Psoas muscle (tissue), 8 donors: ENCODE measurements around the gene ZIC2. TPM values are rescaled to one million over a fixed set of nuclear protein-coding genes. Genes with fewer than 3 reads are reported as not detected.

Experiments used
- ATAC-seq, 4 donors: fragments of 200-7000 bp; cut with Tn5 transposase; one replicate each; pipeline ENCODE4 v1.9.1; 2020; ENCODE audit warnings: moderate library complexity in 3 of 4, mild to moderate bottlenecking in 2 of 4
- DNase-seq, 2 donors: peaks; one replicate each; pipeline ENCODE4 v3.0.0-alpha.2; 2020
- H3K27ac ChIP-seq: fragments of 200-600 bp; one replicate; pipeline ENCODE4 v1.8.0; 2022
- H3K27me3 ChIP-seq, 3 donors: fragments of 200-600 bp in 1 of 3; one replicate each; pipeline versions ENCODE4 v1.6.1 to v1.8.0; 2013 to 2022; ENCODE audit warnings: low read length in 2 of 3, mild to moderate bottlenecking in 2 of 3, moderate library complexity in 1 of 3; ENCODE audit not compliant: insufficient read depth in 3 of 3
- H3K36me3 ChIP-seq, 2 donors: fragments of 200-600 bp in 1 of 2; one replicate each; pipeline versions ENCODE4 v1.6.1 to v1.8.0; 2013 to 2022; ENCODE audit warnings: low read depth in 1 of 2, mild to moderate bottlenecking in 1 of 2, moderate library complexity in 1 of 2; ENCODE audit not compliant: insufficient read depth in 1 of 2
- H3K4me1 ChIP-seq: fragments of 200-600 bp; one replicate; pipeline ENCODE4 v1.8.0; 2022
- H3K4me3 ChIP-seq: fragments of 200-600 bp; one replicate; pipeline ENCODE4 v1.8.0; 2022; ENCODE audit warnings: mild to moderate bottlenecking
- H3K9me3 ChIP-seq: fragments of 200-600 bp; one replicate; pipeline ENCODE4 v1.8.0; 2022
- CTCF ChIP-seq: fragments of 200-600 bp; IDR thresholded peaks from one replicate; pipeline ENCODE4 v1.8.0; 2022; ENCODE audit warnings: antibody characterized with exemption
- WGBS, 3 donors: extraction: QIAGEN DNeasy Blood & Tissue Kit; methylation state at CpG; one replicate each; pipeline versions ENCODE4 v1.1.6 to v1.1.7; 2013; 5-methylcytosine and 5-hydroxymethylcytosine counted together
- intact Hi-C, 2 donors: fragments of 100-400 bp; cut with DNase I; formaldehyde crosslinking; loops; one replicate each; pipeline versions ENCODE4 v1.11.0 to v1.14.2; 2022
- polyA plus RNA-seq, 3 donors: library from polyadenylated mRNA; stranded (reverse); fragments of 200-250 nt; gene quantifications; one replicate each; pipeline ENCODE4 v1.2.3, GENCODE V29; 2013
- total RNA-seq, 4 donors: library from RNA; stranded (reverse); fragmentation: NEBNext Ultra II Directional in 2 of 4; extraction: Animal tissue kit (Norgen Biotek cat#: 25700) in 2 of 4; gene quantifications; one replicate each; pipeline versions ENCODE4 v1.2.1 to v1.2.4, GENCODE V29; 2021 to 2023
- donor health status: healthy with polysubstance abuse.
- donor health status: DM: no; HTN: no; CAD: no; lungs with moderate emphysema.
- donor health status: Bipolar disorder and iron deficiency.
- donor health status: healthy.
- donor health status: DM: yes; HTN: yes; CAD: no.
- donor health status: DM: no; HTN: no; CAD: no.
- donor health status: DM: no; HTN: no; CAD: no.
- donor health status: DM: yes; HTN: yes; CAD: no.

ZIC2 gene
- total and polyA plus RNA-seq, 7 donors, result 0.01 to 0.06 TPM; not detected in 5

GRCh38 chr13:99995104-99995588 lies 13.6 kb downstream of the ZIC2 start:
- DNase-seq (no peak), ATAC-seq (no peak)
- TF ChIP-seq CTCF, result no peak
- H3K36me3 ChIP-seq, result no peaks in the 10 kb centered on the region
- no peak overlapping the region for H3K4me3 ChIP-seq
- intact Hi-C loops, result loop anchor here in 1 of 2 donors (5.0 kb wide), 1 partner anchor 38 kb away; no protein-coding TSS in a partner anchor
- H3K9me3 ChIP-seq, result no peaks in the 10 kb centered on the region
- peaks cover 12 to 98% (median 42%) of the 10 kb centered on the region in 3 donors for H3K27me3 ChIP-seq
- no peaks in the 10 kb centered on the region for H3K4me1 ChIP-seq
- H3K27ac ChIP-seq, result no peak overlapping the region
- WGBS, 3 donors, result 18 to 22% (median 19%) methylated on average over 3 of the region's 3 CpGs

- Histone ChIP-seq H3K4me1 (no peaks in the 10 kb centered on the region), H3K27me3 (peaks cover 12 to 98% (median 35%) of the 10 kb centered on the region in 3 donors), H3K27ac (no peak overlapping the region), H3K9me3 (no peaks in the 10 kb centered on the region), H3K4me3 (no peak overlapping the region), H3K36me3 (no peaks in the 10 kb centered on the region)
- intact Hi-C loops, result loop anchor here in 1 of 2 donors (5.0 kb wide), 1 partner anchor 38 kb away; no protein-coding TSS in a partner anchor
- 10 to 14% (median 12%) methylated on average over 21 of the region's 21 CpGs for WGBS, 3 donors
- DNase-seq (no peak), ATAC-seq (no peak)
- no peak for TF ChIP-seq CTCF
Observed at GRCh38 chr13:99995589-99996380, 14.2 kb downstream of the ZIC2 start.

- intact Hi-C loops, result loop anchor here in 1 of 2 donors (5.0 kb wide), 1 partner anchor 39 kb away; no protein-coding TSS in a partner anchor
- Histone ChIP-seq H3K4me3 (no peak overlapping the region), H3K27ac (no peak overlapping the region), H3K36me3 (no peaks in the 10 kb centered on the region), H3K9me3 (no peaks in the 10 kb centered on the region), H3K4me1 (no peaks in the 10 kb centered on the region), H3K27me3 (peaks cover 12 to 98% (median 28%) of the 10 kb centered on the region in 3 donors)
- no peak for ATAC-seq
- no peak for DNase-seq
- no peak for TF ChIP-seq CTCF
- 20 to 28% (median 26%) methylated on average over 8 of the region's 8 CpGs for WGBS, 3 donors
Observed at GRCh38 chr13:99996381-99996973, 14.9 kb downstream of the ZIC2 start.

- DNase-seq (no peak), ATAC-seq (no peak)
- Histone ChIP-seq H3K9me3 (no peaks in the 10 kb centered on the region), H3K4me3 (no peak overlapping the region), H3K36me3 (no peaks in the 10 kb centered on the region), H3K27ac (no peak overlapping the region), H3K27me3 (peaks cover 12 to 98% (median 22%) of the 10 kb centered on the region in 3 donors), H3K4me1 (no peaks in the 10 kb centered on the region)
- no peak for TF ChIP-seq CTCF
- 57 to 65% (median 65%) methylated on average over 35 to 40 of the region's 40 CpGs for WGBS, 3 donors
- intact Hi-C loops, result loop anchor here in 1 of 2 donors (5.0 kb wide), 1 partner anchor 40 kb away; no protein-coding TSS in a partner anchor
Observed at GRCh38 chr13:99997702-99998214, 16.2 kb downstream of the ZIC2 start.
